Kidney epithelial cell (primary cell): ENCODE measurements around the gene CENPP. TPM values are rescaled to one million over a fixed set of nuclear protein-coding genes. Genes with fewer than 3 reads are reported as not detected.

ENCODE experiments used
- DNase-seq: peaks from one replicate; pipeline ENCODE4 v3.0.0-alpha.2; 2010; ENCODE audit warnings: low read depth
- H3K27me3 ChIP-seq: 2 replicates; pipeline ENCODE4 v1.6.0; 2011; ENCODE audit warnings: low read length; ENCODE audit not compliant: control insufficient read depth, insufficient read depth
- H3K36me3 ChIP-seq: 2 replicates; pipeline ENCODE4 v1.5.1; 2011; ENCODE audit warnings: low read length; ENCODE audit not compliant: control insufficient read depth, insufficient read depth
- H3K4me3 ChIP-seq: 2 replicates; pipeline ENCODE4 v1.5.1; 2011; ENCODE audit warnings: low read depth, mild to moderate bottlenecking, control low read depth, low read length
- CTCF ChIP-seq: IDR thresholded peaks from 2 replicates; pipeline ENCODE4 v1.5.1; 2011; ENCODE audit warnings: mild to moderate bottlenecking, moderate library complexity, low read length, control low read depth, inconsistent platforms; ENCODE audit not compliant: insufficient read depth, poor library complexity, severe bottlenecking
- total RNA-seq: library from RNA; depleted of rRNA; stranded (reverse); fragments of >200 nt; gene quantifications from 2 replicates; pipeline ENCODE4 v1.2.3, GENCODE V29; 2015

The CENPP gene
- total RNA-seq, 1 donor from 2014 or later: 1.4 TPM

GRCh38 chr9:92484563-92484962 lies 158.8 kb downstream of the CENPP start:
- DNase-seq: no peak
- no peak for TF ChIP-seq CTCF
- H3K27me3 ChIP-seq: no peaks in the 10 kb centered on the region

GRCh38 chr9:92486371-92486770 lies 160.6 kb downstream of the CENPP start:
- Histone ChIP-seq H3K4me3 (no peak overlapping the region), H3K27me3 (no peaks in the 10 kb centered on the region), H3K36me3 (no peaks in the 10 kb centered on the region)
- TF ChIP-seq CTCF: no peak
- DNase-seq: no peak

More at GRCh38 chr9:92484563-92484962, 158.8 kb downstream of the CENPP start:
- H3K4me3 ChIP-seq: no peak overlapping the region
- H3K36me3 ChIP-seq: no peaks in the 10 kb centered on the region

- Histone ChIP-seq H3K4me3 (no peak overlapping the region), H3K36me3 (no peaks in the 10 kb centered on the region), H3K27me3 (no peaks in the 10 kb centered on the region)
- no peak for DNase-seq
- no peak for TF ChIP-seq CTCF
Observed at GRCh38 chr9:92488681-92489550, 163.2 kb downstream of the CENPP start.

- no peak for TF ChIP-seq CTCF
- no peak for DNase-seq
- no peaks in the 10 kb centered on the region for H3K27me3 ChIP-seq
- no peak overlapping the region for H3K4me3 ChIP-seq
- H3K36me3 ChIP-seq: no peaks in the 10 kb centered on the region
Observed at GRCh38 chr9:92492781-92493401, 167.1 kb downstream of the CENPP start.

- no peak overlapping the region for H3K4me3 ChIP-seq
- no peak for DNase-seq
- H3K27me3 ChIP-seq: no peaks in the 10 kb centered on the region
- TF ChIP-seq CTCF: no peak
- no peaks in the 10 kb centered on the region for H3K36me3 ChIP-seq
Observed at GRCh38 chr9:92493749-92494387, 168.1 kb downstream of the CENPP start.
